SKM-1 treated with dmso at 0.1 percent for 144 hours (cell line): ENCODE measurements around the gene SLFN14.
A peak's percentile ranks its signal among the peaks of the same experiment; 100 is the strongest.
"Not testable (repeated sequence)": the region's sequence is repeated elsewhere in the genome, so short reads cannot be mapped to it uniquely, and the experiment has no call there.

Experiments
- DNase-seq: peaks from one replicate; lab custom pipeline; 2025; ENCODE audit not compliant: unreplicated experiment; lab: John Stamatoyannopoulos, UW

Gene SLFN14

DNA sequence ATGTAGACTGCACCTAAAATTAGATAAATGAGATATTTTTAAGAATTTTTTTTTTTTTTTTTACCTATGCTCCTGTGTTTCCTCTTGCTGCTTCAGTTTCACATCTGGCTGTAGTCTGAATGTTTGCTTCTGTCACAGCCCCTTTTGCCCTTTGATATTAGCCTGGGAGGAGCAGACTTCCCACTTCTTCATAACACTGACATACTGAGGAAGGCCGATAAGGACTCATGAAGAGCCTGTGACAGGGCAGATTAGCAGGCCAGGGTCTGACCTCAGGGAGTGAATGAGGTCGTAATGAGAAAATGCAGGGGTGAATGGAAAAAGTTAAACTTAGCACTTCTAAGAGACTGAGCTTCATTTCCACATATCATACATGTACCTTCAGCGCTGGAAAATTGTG lies at the start of gene SLFN14:
SLFN14 (minus strand) TSS at position 117 of the 400 bp plus-strand sequence. CDS start 2,757 bp downstream, outside the sequence.
- no peak for DNase-seq

GRCh38 chr17:35609831-35610230 lies 49.2 kb upstream of the SLFN14 start:
- DNase-seq, result no peak

GRCh38 chr17:35607239-35607847 lies 46.7 kb upstream of the SLFN14 start:
- no peak for DNase-seq

GRCh38 chr17:35605678-35606077 lies 45.1 kb upstream of the SLFN14 start:
- DNase-seq, result no peak

GRCh38 chr17:35603674-35604073 lies 43.1 kb upstream of the SLFN14 start:
- DNase-seq, result no peak

DNA sequence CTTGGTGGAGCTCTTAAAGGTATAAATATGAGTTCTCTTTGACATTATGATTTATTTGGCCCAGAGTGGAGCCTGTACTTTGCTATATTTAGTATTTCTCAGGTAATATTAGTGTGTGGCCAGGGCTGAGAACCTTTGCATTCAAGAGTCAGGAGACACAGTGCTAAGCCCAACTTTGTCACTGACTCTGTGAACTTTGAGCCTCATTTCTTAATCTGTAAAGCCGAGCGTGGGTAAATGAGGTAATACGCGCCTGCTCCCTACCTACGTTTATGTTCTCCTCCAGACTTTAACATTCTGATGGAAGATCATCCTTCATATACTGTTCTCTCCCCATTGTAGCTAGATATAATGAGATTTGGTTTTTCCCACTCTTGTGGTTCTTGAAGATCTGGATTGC lies 37.0 kb upstream of the SLFN14 start:
- DNase-seq, result no peak

GRCh38 chr17:35596530-35597233 lies 36.1 kb upstream of the SLFN14 start:
- DNase-seq, result no peak

DNA sequence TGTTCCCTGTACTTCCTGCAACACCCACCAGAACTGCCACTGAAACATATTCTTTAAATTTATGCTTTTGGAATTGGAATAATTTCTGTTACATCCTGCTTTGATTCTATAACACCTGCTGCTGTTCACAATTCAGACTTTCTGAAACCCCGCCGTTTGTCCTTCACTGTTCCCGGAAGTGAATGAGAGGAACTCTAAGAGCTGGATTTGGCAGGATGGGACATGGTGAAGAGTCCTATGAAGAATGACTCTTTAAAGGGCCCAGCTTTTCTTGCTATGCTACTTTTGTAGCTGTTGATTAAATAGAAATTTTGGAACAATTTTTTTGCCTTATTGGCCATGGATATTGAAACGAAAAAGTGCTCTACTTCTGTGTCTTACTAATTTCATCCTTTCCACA lies 35.5 kb upstream of the SLFN14 start:
- no peak for DNase-seq

DNA sequence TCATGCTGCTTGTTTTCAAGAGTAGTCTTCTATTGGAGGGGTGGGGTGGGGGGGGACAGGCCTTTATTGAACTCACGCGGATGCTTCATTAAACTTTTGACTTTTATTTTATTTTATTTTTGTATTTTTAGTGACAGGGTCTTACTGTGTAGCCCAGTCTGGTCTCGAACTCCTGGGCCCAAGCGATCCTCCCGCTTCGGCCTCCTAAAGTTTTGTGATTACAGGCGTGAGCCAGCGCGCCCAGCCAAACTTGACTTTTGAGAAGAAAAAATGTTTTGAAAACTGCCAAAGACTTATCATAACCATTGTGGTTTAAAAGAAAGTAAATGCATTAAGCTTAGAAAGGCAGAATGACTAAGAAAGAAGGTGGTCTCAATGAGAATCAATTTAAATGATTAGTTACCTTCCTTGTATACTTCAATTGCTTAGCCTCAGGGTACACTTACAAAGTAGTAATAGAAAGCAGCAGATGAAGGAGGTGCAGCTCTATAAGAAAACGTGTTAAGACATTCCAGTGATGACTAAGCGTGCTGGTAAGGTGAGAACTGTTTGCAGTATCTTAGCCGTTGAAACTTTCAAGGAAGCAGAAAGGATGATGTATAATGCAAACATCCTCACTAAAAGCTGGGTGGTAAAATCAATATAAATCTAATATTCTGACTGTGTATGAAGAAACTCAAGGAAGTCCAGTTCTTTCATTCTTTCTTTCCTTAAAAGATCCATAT lies 27.7 kb upstream of the SLFN14 start:
- no peak for DNase-seq

GRCh38 chr17:35587074-35587961 lies 26.7 kb upstream of the SLFN14 start, which contains the start of gene AP2B1:
AP2B1 (plus strand) TSS chr17:35587322; CDS start chr17:35594031, 6,709 bp downstream.
- DNase-seq, result peak; percentile 81

- DNase-seq, result no peak
These were observed 26.0 kb upstream of the SLFN14 start for GRCh38 chr17:35586569-35587073.

GRCh38 chr17:35584061-35584460 lies 23.4 kb upstream of the SLFN14 start:
- peak; percentile 8 for DNase-seq

DNA sequence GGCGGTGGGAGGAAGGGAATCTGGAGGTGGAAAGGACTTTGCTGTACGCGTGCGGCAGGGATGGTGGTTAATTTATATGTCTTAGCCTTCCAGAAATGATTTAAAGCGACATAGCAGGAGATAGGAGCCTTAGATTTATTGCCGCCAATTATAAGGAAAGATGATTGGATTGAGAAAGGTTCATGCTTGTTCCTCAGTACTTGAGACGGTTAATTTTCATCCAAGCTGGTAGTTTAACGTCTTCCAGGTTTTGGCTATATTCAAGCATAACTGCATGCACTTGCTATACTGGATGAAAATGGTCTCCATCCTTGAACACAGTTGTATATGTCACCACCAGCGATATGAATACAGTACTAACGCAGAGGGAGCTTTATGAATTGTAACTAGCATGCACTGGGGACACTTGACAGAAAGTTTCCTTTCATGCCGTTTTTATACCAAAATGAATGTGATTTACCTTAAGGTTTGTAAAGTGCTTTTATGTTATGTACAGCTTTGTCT lies 18.4 kb upstream of the SLFN14 start:
- no peak for DNase-seq

- DNase-seq, result peak; percentile 70
These were observed 17.7 kb upstream of the SLFN14 start, which contains the start of gene PEX12 for GRCh38 chr17:35578197-35578928. PEX12 (minus strand) TSS chr17:35578571; CDS start chr17:35578021, 550 bp downstream.

GRCh38 chr17:35577830-35578196 lies 17.2 kb upstream of the SLFN14 start:
- DNase-seq, result no peak

DNA sequence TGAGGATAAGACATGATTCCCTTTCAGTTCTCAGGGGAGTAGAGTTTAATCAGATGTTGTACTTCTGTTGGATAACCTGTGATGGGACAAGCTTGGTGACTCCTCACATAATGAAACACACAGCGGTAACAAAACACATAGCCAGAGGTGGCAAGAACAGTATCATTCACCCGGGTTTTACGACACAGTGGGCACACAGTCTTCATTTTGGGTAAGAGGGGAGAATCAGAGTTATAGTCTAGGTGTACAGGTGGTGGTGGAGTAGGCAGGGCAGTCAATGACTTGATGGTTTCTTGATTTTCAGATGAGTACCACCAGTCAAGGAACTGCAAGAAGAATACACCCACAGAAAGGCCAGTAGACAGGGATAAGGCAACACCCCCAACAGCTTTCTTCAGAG lies 15.1 kb upstream of the SLFN14 start:
- no peak for DNase-seq

DNA sequence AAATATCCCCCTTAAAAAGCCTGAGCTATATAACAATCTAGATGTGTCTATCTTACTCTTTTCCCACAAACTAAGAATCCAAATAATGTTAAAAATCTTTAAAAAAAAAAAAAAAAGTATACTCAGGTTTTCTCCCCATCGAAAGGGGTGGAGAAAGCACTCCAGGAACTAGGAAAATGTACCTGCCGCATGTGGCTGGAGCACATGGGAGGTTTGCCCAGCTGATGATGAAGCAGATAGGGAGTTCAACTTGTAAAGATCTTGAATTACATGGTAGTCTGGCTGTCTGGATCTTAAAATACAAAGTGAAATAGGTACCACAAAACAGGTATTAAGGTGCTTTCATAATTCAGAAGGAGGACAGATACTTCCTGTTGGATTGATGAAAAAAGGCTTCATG lies 8.8 kb upstream of the SLFN14 start:
- no peak for DNase-seq

GRCh38 chr17:35568561-35568960 lies 7.9 kb upstream of the SLFN14 start:
- DNase-seq, result no peak

DNA sequence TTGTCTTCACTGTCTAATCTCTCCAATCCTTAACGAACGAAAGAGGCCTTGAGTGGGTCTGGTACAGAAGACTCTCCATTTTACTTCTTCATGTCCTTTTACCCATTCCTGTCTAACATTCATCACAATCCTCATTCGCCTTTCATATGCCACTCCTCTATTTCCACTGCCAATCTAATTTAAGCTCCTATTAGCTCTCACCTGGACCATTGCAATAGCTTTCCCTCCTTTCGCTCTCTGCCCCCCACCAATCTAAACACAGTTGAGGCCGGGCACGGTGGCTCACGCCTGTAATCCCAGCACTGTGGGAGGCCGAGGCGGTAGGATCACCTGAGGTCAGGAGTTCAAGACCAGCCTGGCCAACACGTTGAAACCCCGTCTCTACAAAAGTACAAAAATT lies 6.3 kb upstream of the SLFN14 start:
- DNase-seq, result no peak

- DNase-seq, result not testable (repeated sequence)
These were observed 2.6 kb upstream of the SLFN14 start for GRCh38 chr17:35563181-35563580.
